ENCODE results near the gene CD47.

The CD47 gene

DNA sequence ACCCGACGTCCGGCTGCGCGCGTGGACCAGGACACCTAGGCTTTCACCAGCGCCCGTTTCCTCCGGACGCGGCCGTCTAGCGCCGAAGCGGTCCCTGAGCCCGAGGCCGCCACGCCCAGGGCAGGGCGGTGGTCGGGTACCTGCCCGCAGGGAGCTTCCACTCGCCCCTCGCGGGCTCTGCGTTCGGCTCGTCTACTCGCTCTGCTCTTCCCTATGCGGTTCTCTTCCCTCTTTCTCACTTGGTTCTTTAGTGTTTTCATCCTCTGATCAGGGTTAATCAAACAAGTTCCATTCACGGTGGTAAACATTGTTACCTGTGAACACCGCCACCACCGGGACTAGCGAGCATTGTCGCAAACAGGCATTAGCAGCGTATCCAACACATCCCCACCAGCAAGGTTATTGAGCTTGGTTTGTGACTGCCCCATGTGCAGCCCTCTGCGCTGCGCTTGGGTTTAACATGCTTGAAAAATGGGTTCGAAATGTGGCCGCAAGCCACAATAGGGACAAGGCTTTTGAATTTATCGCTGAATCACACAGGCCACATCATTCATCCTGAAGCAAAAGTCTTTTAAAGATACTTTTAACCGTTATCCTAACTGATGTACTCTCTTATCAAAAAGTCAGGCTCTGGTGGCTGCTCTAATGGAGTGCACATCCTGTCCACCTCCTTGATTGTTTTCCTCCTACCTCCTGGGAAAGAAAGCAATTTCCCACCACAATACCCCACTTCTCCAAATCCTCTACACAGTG lies 843 bp upstream of the CD47 start:
- no peak for DNase-seq (ENCODE audit: low spot score)

DNA sequence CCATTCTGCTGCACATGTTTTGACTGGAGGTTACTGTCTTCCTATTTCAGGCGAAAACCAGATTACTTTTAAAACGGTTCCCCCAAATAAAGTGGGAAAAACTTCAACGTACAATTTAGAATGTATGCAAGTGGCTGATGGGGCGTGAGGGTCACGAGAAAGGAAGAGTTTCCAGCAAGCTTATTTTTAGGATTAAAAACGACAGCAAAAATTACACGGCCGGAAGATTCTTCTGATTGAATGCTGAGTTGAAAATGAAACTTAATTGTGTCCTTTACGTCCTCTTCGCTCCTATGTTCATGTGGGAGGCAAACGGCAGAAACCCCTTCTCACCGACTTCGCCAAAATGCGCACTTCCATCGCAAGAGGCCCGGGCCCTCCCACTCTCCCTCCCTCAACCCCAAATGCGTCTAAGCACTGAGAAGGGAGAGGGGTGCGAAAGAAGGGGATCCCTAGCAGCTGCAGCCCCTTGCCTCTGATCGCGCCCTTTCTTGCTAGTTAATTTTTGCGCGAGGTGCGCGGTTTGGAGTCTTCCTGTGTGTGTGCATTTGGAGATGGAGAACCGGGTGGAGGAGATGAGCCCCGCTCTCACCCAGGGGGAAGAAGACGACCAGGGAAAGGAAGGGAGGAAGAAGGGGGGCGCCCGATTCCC lies 656 bp downstream of the CD47 start:
- peak; percentile 37 for DNase-seq (ENCODE audit: low spot score)

DNA sequence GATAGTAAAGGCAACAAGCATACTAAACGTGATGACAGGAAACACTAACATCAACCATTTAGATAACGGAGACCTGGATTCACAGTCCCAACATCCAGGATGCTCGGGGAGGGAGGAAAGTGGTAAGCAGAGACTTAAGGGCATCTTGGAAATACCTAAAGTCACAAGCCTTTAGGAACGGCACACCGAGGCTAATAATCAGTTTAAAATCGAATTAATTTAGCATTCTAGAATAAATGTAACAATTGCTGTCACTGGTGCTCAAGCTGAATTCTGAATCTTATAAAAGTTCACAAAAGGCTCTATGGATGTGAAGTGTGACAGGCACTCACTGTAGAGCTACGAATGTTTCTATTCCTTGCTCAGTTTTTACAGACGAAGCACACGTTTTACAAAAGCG lies 1.3 kb downstream of the CD47 start:
- DNase-seq (ENCODE audit: low spot score) = no peak

DNA sequence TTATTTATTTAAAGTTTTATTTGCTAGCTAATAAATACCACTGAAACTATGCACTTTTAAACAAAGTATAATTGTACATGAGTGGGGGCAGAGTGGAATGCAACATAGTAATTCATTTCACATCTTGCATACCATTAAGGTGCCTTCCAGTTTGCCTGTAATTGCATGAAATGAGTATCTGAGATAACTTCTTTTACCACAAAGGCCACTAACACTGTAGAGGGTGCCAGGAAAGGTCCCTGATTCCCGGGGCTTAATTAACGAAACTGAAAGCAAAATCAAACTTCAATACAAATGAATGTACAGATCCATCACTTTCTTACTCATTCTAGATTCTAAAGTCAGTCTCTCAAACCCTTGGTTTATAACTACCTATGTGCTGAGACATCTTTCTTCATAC lies 2.1 kb downstream of the CD47 start:
- no peak for DNase-seq (ENCODE audit: low spot score)

DNA sequence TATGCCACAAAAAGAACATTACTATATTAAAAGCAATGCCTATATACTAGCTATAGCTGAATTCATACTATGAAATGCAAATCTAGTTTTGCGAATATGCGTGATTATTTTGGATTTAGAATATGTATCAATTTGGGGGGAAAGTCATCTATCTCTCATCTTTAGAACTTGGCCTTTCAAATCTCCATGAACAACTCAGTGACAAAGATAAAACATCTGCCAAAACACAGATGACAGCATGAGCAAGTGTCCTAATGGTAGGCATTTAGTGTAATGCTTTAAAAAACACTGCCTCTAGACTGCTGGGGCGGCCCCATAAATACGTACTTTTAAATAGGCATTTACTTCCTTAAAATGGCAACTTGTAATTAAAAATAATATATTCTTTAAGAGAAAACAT lies 2.7 kb downstream of the CD47 start:
- no peak for DNase-seq (ENCODE audit: low spot score)

DNA sequence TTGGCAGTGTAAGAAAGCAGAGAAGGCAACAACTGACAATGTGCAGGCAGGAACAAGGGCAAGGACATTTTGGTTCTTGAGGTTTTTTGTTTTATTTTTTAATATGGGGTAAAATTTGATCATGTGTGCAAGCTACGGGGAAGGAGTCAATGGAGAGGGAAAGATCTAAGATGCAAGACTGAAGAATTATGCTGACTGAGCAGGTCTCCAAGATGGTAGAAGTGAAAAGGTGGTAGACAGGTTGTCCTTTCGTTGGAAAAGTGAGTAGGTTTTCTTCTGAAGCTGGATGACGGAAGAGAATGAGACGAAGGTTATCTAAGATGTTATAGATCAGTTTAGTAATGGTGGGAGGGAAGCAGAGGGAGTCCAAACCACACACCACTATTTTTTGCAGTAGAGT lies 4.2 kb downstream of the CD47 start:
- no peak for DNase-seq (ENCODE audit: low spot score)

DNA sequence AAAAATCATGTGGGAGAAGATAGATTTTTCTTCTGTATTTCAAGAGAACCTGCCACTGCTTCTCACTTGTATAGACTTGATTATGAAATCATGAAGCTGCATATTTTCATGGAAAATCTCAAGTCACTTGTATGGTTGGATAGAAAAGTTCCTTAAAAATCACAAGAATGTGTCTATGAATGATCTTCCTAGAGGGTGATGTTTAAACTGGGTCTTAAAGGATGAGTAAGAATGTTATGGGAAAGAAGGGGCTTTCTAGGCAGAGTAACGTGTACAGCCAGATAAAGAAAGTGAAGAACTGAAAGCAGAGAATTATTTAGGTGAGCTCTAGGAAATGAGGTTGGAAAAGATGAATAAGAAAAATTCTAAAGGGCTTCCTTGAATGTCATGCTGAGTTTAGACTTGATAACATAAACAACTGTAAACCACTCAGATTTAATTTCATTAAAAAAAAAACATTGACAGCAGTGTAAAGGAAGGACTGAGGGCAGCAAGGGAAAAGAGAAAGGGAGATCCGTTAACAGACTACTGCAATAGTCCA lies 5.0 kb downstream of the CD47 start:
- no peak for DNase-seq (ENCODE audit: low spot score)

DNA sequence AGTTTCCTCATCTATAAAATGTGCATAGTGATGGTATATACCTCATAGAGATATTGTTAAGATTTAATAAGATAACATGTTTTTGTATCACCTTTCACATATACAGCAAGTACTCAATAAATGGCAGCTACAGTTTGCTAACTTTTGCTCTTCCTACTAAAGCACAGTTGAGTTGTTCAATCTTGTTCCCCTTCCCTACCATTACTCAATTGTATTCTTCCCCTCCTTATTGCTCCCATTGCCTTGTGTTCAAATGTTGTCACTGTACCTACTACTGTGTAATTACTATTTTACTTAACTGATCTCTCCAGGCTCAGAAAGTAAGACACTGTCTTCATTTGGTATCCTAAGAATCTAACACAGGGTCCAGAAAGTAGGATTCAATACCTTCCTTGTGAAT lies 5.5 kb downstream of the CD47 start:
- no peak for DNase-seq (ENCODE audit: low spot score)

DNA sequence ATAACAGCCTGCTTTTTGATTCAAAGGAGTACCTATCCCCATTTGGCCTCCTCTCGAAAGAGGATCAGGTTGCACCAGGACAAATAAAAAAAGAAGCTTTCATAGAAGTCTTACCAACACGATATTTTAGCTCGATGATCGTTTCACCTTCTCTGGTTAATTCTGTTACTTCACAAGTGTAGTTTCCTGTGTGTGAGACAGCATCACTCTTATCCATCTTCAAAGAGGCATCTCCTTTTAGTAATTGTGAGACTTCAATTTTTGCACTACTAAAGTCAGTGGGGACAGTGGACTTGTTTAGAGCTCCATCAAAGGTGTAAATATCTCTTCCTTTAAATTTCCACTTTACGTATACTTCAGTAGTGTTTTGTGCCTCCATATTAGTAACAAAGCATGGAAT lies 11.0 kb downstream of the CD47 start:
- no peak for DNase-seq (ENCODE audit: low spot score)

DNA sequence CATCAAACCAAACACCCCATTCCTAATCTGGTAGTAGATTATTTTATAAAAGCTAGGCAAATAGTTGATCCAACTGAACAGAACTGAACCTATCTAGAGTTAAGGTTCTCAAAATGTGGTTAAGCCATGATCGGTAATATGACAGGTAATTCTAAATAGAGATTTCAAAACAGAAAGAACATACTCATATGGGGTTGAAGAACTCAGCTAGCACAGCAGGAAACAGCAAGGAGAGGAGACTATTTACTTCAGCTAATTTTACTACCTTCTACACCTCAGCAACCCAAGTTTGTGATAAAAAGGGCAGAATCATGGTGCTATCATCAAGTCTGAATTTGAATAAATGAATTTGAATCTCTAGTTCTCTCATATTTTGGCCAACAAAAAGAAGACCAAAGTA lies 11.8 kb downstream of the CD47 start:
- DNase-seq (ENCODE audit: low spot score) = no peak

DNA sequence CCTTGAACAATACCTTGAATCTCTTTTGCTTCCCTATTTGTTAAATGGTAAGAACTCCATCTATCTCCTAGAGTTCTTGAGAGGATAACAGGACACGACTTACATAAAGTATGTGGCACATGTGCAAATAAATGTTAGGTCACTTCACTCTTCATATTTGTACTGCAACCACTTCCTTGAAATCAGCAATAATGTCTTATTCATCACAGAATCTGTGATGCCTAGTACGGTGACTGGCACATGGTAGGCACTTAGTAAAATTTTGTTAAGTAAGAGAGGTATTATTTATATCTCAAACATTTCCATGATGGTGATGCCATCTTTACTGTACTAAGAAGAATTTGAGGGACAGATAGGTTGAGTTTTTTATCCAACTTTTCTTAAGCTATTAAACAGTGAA lies 14.3 kb downstream of the CD47 start:
- DNase-seq (ENCODE audit: low spot score) = no peak

DNA sequence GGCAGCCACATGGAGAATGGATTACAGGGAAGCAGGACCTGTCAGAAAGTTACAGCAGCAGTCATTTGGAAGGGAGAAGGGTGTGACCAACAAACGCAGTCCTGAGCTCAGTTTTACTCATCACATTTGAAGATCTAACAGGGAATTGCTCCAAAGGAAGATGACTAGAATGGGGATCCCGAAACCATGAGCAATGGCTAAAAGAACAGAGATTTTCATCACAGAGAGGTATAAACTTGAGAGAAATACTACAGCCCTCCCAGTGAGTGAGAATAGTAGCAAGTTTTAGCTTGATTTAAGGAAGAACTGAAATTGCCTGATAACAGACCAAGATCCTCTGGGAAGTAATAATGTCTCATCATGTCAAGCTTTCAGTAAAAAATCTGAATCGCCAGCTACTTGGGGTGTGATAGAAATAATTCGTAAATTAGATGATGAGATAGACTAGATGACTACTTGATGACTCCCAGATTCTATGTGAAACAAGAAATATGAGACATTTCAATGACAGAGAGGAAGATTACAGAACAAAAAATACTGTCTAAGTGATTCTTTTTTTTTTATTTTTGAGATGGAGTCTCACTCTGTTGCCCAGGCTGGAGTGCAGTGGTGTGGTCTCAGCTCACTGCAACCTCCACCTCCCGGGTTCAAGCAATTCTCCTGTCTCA lies 16.9 kb downstream of the CD47 start:
- no peak for DNase-seq (ENCODE audit: low spot score)

DNA sequence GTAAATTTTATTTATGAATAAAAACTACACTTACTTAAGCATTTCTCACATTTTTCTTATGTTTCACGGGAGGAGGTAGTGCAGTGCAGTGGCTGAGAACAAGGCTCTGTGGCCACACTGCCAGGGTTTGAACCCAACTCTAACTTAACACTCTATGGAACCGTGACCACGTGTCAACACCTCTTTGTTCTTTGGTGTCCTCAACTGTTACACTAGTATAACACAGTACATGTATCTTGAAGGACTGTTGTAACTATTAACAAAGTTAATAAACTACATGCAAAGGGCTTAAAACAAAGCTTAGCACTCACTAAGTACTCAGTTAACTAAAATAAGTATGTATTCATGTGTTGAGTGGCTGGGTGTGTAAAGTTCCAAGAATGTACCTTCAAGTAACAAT lies 19.5 kb downstream of the CD47 start:
- no peak for DNase-seq (ENCODE audit: low spot score)

DNA sequence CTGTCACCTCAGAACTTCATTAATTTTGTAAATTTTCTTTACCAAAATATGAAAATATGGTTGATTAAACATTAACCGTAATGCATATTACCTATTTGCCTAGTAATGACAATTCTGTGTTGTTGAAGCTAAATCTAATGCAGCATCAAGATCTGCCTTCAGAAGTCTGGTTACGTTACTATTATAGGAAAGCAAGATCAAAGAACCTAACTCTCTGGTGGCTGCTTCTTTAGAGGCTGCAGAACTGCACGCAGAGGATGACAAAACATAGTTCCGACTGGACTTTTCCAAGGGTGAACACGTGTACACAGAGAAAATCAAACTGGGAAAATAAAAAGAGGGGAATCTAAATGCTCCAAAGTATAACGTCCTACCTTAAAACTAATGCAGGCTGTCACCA lies 20.5 kb downstream of the CD47 start:
- DNase-seq (ENCODE audit: low spot score) = no peak

DNA sequence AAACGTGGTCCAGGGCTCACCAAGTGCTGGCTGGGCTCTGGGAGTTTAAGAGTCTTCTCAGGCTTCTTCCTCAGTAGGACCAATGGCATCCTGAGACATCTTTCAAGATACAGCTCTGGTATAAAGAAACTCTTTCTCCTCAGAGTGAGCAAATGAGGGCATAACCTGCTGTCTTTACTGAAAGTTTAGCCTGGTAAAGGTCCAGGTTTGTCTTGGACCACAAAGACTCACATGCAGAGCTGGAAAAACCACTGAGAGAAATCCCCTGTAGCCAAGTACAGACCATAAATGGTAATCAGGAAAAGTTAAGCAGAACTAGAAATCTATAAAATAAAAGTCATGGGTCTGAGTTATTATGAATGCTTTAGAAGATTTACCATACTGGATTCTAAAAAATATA lies 23.1 kb downstream of the CD47 start:
- DNase-seq (ENCODE audit: low spot score) = no peak

DNA sequence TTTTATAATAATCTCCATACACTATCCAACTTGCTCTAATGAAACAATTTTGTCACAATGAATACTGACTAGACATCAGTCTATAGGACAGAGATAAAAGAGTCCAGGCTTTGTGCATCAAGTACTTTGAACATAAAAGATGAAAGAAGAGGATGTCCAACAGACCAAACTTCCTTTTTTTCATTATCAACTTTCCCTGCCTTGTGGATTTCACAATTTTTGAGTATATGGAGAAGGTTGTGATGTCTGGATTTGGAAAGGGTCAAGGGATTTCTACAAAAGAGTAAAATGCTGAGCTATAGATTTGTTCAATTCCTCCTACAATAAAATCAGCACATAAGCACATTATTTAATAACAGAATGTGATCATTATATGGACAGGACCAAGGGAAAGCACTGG lies 25.7 kb downstream of the CD47 start:
- DNase-seq (ENCODE audit: low spot score) = no peak

DNA sequence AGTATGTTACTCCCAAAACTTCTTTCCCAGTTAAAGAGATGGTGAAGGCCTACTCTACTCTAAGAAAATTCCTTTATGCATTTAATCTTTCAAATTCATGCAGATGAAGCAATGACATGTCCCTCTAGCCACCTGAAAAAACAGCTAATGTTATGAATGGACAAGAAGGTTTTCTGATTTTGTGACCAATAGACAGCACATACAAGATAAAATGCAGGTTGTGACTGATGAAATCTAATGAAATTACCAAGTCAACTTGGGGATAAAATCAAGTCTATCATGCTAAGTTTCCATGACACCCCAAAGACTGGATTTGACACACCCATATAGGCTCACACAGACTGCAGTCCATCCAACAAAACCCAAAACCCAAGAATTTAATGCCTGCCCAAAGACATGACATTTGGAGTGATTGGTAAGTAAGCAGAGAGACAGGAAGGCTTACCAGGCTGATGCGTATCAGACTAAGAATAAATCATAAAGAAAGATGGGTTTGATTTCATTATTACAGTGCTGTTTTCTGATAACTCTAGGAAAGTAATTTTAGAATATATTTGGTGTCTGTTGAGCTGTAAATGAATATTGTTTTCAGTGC lies 26.4 kb downstream of the CD47 start:
- no peak for DNase-seq (ENCODE audit: low spot score)

DNA sequence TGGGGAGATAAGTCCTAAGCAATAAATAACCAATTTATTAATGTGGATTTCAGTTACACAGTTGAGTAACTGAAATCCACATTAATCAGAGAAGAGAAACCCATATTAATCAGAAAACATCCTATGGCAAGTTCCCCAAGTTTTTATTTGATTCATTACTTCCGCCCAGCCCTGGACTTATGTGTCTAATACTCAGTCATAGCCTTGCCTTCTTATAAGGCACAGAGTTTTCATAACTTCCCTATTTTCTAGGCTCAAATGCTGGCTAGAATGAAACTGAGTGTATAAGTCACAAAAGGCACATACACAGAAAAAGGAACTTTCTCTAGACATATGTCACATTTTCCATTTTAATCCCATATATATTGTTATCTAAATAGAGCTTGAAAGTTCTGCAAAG lies 28.8 kb downstream of the CD47 start:
- no peak for DNase-seq (ENCODE audit: low spot score)

DNA sequence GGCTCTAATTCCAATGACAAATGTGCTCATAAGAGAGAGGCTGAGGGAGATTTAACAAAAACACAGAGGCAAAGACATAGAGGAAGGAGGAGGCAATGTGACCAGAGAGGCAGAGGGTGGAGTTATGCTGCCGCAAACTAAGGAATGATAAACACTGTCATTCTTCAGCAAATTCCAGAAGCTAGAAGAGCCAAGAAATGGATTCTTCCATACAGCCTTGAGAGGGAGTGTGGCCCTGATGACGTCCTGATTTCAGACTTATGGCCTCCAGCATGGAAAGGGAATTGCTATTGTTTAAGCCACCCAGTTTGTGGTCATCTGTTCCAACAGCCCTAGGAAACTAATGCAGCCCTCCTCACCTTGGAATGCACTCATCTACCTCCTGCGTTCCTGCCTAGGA lies 30.5 kb downstream of the CD47 start:
- peak; percentile 46 for DNase-seq (ENCODE audit: low spot score)

DNA sequence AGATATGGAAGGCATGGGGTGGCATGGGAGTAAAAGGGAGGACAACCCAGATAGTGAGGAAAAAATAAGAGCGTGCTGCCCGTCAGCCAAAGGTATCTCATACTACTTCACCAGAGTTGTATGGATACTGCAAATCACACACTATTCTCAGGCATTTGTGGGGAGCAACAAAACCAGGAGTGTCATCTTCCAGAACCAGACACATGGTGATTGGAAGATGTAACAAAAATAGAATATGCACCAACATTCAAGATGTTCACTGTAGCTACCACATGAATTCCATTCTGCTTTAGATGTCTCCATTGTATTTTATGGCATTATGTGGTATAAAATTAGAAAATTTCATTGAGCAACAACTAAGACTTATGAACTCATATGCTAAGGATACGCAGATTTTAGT lies 34.9 kb downstream of the CD47 start:
- no peak for DNase-seq (ENCODE audit: low spot score)

DNA sequence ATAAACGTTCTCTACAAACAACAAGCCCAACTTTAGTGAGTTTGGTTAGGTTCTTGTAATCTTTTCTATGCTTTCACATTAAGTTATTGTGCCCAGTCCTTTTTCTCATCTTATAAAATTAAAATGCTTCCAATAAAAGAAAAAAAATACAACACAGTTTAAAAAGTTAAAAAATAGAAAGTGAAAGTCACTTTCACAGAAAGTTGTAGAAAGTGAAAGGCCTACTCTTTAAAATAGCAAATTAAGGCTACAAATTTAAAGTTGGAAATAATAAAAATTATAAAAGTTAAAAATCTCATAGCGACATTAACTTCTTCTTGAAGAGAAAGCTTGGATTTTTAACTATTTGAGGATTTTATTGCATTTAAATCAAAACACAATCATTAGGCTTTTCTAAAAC lies 35.9 kb downstream of the CD47 start:
- no peak for DNase-seq (ENCODE audit: low spot score)

DNA sequence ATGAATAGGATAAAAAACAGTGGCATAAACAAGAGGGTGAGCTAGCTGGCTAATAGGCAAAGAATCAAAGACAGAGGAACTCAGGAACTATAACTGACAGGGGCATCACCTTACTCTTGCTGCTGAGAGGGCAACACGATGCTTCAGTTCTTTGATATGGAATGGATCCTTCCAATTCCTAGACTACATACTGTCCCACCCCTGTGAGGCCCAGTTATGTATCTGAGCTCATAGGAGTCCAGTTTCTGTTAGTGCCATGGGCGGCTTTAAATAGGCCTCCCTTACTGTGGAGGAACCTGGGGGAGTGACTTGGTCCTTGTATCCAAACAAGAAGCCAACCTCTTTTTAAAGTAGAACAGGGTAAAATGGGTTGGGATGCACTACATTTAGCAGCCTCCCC lies 37.3 kb downstream of the CD47 start:
- no peak for DNase-seq (ENCODE audit: low spot score)

DNA sequence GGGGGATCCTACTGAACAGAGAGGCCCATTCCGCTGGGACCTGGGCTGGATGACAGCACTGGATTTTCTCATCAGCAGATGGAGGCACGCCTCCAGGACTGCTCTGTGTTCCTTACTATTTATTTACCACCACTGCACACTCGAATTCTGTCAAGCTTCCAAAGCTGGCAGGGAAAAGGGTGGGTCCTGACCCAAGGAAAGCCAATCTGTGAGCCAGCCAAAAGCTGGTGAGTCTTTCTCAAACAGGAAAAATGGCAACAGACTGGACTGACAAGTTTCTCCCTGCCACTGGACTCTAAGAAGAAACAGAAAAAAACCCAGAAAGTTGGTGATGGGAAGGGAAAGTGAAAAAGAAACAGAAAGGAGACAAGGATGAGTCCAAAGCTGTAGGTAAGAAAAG lies 37.8 kb downstream of the CD47 start:
- DNase-seq (ENCODE audit: low spot score) = no peak
